Kidney glomerular epithelial cell (primary cell): Measurements from ENCODE around the gene GTF2H3.

Experiments used
- DNase-seq: peaks from one replicate; lab custom pipeline; 2025; lab: John Stamatoyannopoulos, UW

The GTF2H3 gene

GRCh38 chr12:123645878-123646277, 12.2 kb downstream of the GTF2H3 start:
- DNase-seq: no peak

GRCh38 chr12:123648401-123648800, 14.8 kb downstream of the GTF2H3 start:
- no peak for DNase-seq

- no peak for DNase-seq
Measured at GRCh38 chr12:123654129-123654701, 20.6 kb downstream of the GTF2H3 start.

- no peak for DNase-seq
Measured at GRCh38 chr12:123655420-123655819, 21.8 kb downstream of the GTF2H3 start.

- no peak for DNase-seq
Measured at GRCh38 chr12:123656392-123656791, 22.8 kb downstream of the GTF2H3 start.

- no peak for DNase-seq
Measured at GRCh38 chr12:123657211-123657610, 23.6 kb downstream of the GTF2H3 start.

- peak; percentile 14 for DNase-seq
Measured at GRCh38 chr12:123659996-123660727, 26.5 kb downstream of the GTF2H3 start.

- no peak for DNase-seq
Measured at GRCh38 chr12:123667771-123668170, 34.1 kb downstream of the GTF2H3 start.

- peak; percentile 90 for DNase-seq
Measured at GRCh38 chr12:123670882-123671728, 37.5 kb downstream of the GTF2H3 start, which contains the start of gene TCTN2. TCTN2 (plus strand) TSS chr12:123671113; CDS start chr12:123671241, 128 bp downstream.

- DNase-seq: peak; percentile 31
Measured at GRCh38 chr12:123671876-123672275, 38.2 kb downstream of the GTF2H3 start.

GRCh38 chr12:123675436-123675835, 41.8 kb downstream of the GTF2H3 start:
- no peak for DNase-seq

GRCh38 chr12:123676616-123677320, 43.1 kb downstream of the GTF2H3 start:
- no peak for DNase-seq

GRCh38 chr12:123678981-123679380, 45.4 kb downstream of the GTF2H3 start:
- no peak for DNase-seq

GRCh38 chr12:123681605-123682004, 48.0 kb downstream of the GTF2H3 start:
- DNase-seq: no peak

- DNase-seq: no peak
Measured at GRCh38 chr12:123683964-123684363, 50.3 kb downstream of the GTF2H3 start.

- no peak for DNase-seq
Measured at GRCh38 chr12:123686636-123687190, 53.1 kb downstream of the GTF2H3 start.

GRCh38 chr12:123690191-123690840, 56.7 kb downstream of the GTF2H3 start:
- no peak for DNase-seq

GRCh38 chr12:123696207-123696606, 62.6 kb downstream of the GTF2H3 start:
- DNase-seq: no peak

- DNase-seq: no peak
Measured at GRCh38 chr12:123696646-123697045, 63.0 kb downstream of the GTF2H3 start.

GRCh38 chr12:123705935-123706334, 72.3 kb downstream of the GTF2H3 start:
- no peak for DNase-seq

- DNase-seq: no peak
Measured at GRCh38 chr12:123707466-123707865, 73.8 kb downstream of the GTF2H3 start.
